ENCODE measurements around the gene CMSS1. TPM values are rescaled to one million over a fixed set of nuclear protein-coding genes. Genes with fewer than 3 reads are reported as not detected.

CMSS1 gene
- total and polyA plus RNA-seq, 9 donors: 14.5 to 54.0 (median 24.9) TPM

DNA sequence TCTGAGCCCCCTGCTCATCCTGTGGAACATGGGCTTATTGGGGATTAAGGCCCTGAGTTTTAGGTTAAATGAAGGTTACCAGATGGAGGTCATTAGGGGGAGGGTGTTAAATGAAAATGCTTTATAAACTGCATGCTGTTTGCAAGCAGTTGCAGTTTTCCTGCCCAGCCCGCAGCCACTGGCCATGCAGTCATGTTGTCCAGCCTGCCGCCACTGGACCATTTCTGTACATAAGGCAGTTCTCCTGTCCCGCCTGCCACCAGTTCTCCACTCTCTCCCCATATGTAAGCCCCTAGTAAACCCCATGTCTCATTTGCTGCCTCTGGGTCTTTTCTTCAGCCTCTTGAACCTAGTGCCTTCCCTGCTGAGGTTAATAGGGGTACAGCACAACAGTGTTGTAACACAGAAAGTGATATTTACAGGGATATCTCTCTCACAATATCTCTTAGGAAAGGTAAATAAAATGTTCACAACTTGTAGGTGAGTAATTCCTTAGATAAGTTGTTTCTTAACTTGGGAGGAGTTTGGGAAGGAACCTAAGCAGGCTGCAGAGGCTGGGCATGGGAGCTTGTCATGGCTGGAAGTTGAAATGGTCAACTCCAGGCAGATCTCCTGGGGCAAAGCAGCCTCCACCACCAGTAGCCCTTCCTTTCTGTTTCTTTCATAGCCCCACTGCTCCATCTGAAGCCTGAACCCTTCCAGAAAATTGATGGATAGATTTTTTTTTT is 148.2 kb downstream of the CMSS1 start:
- peaks cover 5% of the 10 kb centered on the region for H3K4me1 ChIP-seq (ENCODE audit: insufficient read depth)
- 99 to 100% (median 99%) methylated on average over 3 of the region's 3 CpGs for WGBS, 3 donors
- no peaks in the 10 kb centered on the region for H3K27me3 ChIP-seq
- intact Hi-C loops (cut with DNase I): no loop called here
- no peaks in the 10 kb centered on the region for H3K9me3 ChIP-seq
- no peaks in the 10 kb centered on the region for H3K36me3 ChIP-seq
- H3K4me3 ChIP-seq: no peak overlapping the region
- TF ChIP-seq EP300 (IDR thresholded peaks at IDR 0.05) (no peak), POLR2A (IDR thresholded peaks at IDR 0.05) (no peak)
- TF ChIP-seq, protein P1, sequence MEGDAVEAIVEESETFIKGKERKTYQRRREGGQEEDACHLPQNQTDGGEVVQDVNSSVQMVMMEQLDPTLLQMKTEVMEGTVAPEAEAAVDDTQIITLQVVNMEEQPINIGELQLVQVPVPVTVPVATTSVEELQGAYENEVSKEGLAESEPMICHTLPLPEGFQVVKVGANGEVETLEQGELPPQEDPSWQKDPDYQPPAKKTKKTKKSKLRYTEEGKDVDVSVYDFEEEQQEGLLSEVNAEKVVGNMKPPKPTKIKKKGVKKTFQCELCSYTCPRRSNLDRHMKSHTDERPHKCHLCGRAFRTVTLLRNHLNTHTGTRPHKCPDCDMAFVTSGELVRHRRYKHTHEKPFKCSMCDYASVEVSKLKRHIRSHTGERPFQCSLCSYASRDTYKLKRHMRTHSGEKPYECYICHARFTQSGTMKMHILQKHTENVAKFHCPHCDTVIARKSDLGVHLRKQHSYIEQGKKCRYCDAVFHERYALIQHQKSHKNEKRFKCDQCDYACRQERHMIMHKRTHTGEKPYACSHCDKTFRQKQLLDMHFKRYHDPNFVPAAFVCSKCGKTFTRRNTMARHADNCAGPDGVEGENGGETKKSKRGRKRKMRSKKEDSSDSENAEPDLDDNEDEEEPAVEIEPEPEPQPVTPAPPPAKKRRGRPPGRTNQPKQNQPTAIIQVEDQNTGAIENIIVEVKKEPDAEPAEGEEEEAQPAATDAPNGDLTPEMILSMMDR (IDR thresholded peaks at IDR 0.05): no peak
- no peak overlapping the region for H3K27ac ChIP-seq
- no peak for DNase-seq

DNA sequence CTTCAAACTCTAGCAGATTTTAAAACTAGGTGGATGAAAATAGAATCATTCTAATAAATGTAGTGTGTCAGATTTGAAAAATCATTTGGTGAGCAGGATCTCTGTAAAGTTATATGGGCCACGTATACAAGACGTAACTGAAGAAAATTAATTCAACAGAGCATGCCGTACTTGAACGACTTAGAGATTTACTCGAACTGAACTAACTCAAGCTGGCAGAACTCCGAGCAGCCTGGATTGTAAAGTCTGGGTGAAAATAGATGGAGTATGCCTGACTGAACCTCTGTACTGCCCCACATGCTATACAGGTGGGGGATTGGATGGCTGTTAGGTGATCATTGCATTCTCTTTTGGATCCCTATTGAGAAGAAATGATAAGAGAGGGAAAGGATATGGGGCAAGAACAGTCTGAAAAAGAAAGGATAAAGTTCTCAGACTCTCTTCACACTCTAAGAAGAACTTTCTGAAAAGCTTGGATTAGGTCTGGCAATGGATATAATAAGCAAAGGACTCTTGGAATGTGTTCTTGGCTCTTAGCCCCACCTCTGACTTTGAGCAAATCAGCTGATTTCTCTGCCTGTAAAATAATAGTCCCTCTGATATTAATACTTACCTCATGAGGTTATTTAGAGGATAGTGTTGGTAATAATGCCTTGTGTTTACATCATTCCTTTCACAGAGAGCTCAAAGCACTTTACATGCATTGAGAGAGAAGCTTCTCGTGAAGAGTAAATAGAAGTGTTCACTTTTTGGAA is 149.2 kb downstream of the CMSS1 start:
- intact Hi-C loops (cut with DNase I): no loop called here
- WGBS, 3 donors: 67 to 75% (median 72%) methylated on average over 7 of the region's 7 CpGs
- no peak for DNase-seq
- peaks cover 5% of the 10 kb centered on the region for H3K4me1 ChIP-seq (ENCODE audit: insufficient read depth)
- H3K4me3 ChIP-seq: no peak overlapping the region
- H3K27me3 ChIP-seq: no peaks in the 10 kb centered on the region
- H3K9me3 ChIP-seq: no peaks in the 10 kb centered on the region
- TF ChIP-seq POLR2A (IDR thresholded peaks at IDR 0.05) (no peak), EP300 (IDR thresholded peaks at IDR 0.05) (no peak)
- TF ChIP-seq, protein P1 (IDR thresholded peaks at IDR 0.05): no peak
- H3K27ac ChIP-seq: no peak overlapping the region
- H3K36me3 ChIP-seq: no peaks in the 10 kb centered on the region

DNA sequence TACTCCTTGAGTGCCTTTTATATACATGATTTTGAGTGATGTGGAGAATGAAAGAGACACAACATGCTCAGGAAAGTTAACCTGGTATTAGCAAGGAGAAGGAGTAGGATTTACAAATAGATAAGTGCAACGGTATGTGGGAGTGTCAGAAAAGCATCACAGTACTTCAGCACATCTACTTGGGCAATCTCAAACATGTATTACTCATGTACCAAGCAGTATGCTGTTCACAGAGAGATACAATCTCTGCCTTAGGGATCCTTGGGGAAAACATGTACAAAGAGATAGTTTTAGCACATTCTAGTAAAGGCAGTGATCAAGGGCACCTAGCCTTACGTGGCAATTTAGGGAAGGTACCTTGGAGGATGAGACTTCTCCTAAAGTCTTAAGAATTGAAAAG is 150.1 kb downstream of the CMSS1 start:
- 83 to 87% (median 85%) methylated on average over 2 of the region's 2 CpGs for WGBS, 3 donors
- H3K4me3 ChIP-seq: no peak overlapping the region
- H3K36me3 ChIP-seq: no peaks in the 10 kb centered on the region
- H3K27me3 ChIP-seq: no peaks in the 10 kb centered on the region
- intact Hi-C loops (cut with DNase I): no loop called here
- H3K4me1 ChIP-seq (ENCODE audit: insufficient read depth): peaks cover 5% of the 10 kb centered on the region
- no peaks in the 10 kb centered on the region for H3K9me3 ChIP-seq
- no peak for TF ChIP-seq POLR2A (IDR thresholded peaks at IDR 0.05)
- TF ChIP-seq, protein P1 (IDR thresholded peaks at IDR 0.05): no peak
- no peak for TF ChIP-seq EP300 (IDR thresholded peaks at IDR 0.05)
- H3K27ac ChIP-seq: no peak overlapping the region
- no peak for DNase-seq

DNA sequence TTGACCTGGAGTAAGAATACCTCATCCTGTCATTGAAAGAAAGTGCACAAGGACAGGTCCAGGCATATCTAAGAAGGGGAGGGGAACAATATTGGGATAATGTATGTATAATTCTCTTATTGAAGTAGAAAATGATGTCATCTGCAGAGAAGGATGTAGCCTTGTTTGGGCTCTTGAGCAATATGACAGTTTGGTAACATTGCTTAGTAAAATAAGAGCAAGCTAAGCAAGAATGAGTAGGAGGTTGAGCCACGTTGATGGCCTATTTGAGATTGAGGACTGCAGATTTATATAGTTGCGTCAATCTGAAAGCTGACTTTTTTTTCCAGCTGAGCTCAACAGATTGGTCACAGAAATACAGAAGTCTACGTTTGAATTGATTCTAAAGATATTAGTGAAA is 151.5 kb downstream of the CMSS1 start:
- no peaks in the 10 kb centered on the region for H3K9me3 ChIP-seq
- DNase-seq: no peak
- no peaks in the 10 kb centered on the region for H3K36me3 ChIP-seq
- no peak overlapping the region for H3K4me3 ChIP-seq
- intact Hi-C loops (cut with DNase I): no loop called here
- WGBS, 3 donors: 84 to 88% (median 86%) methylated on average over 3 of the region's 3 CpGs
- TF ChIP-seq, protein P1 (IDR thresholded peaks at IDR 0.05): no peak
- TF ChIP-seq EP300 (IDR thresholded peaks at IDR 0.05) (no peak), POLR2A (IDR thresholded peaks at IDR 0.05) (no peak)
- H3K27me3 ChIP-seq: no peaks in the 10 kb centered on the region
- H3K27ac ChIP-seq: no peak overlapping the region
- H3K4me1 ChIP-seq (ENCODE audit: insufficient read depth): peaks cover 5% of the 10 kb centered on the region
